Liver (tissue), 3 donors: ENCODE data around the gene THAP9.
"Not testable (repeated sequence)": the region's sequence is repeated elsewhere in the genome, so short reads cannot be mapped to it uniquely, and the experiment has no call there.

Source experiments
- EGR1 ChIP-seq, 2 donors: IDR thresholded peaks; 2 replicates each; pipeline ENCODE4 v1.6.1; 2016 to 2018; ENCODE audit warnings: antibody characterized with exemption in 2 of 2, low read depth in 2 of 2
- GABPA ChIP-seq, 2 donors: IDR thresholded peaks in 1 of 2; conservative IDR thresholded peaks in 1 of 2; 2 replicates each; pipeline ENCODE4 v1.6.1; 2016; ENCODE audit warnings: antibody characterized with exemption in 2 of 2, mild to moderate bottlenecking in 1 of 2, moderate library complexity in 1 of 2
- HNF4A ChIP-seq, 2 donors: conservative IDR thresholded peaks; 2 replicates each; pipeline ENCODE4 v1.6.1; 2016; ENCODE audit warnings: antibody characterized with exemption in 2 of 2, mild to moderate bottlenecking in 2 of 2
- HNF4G ChIP-seq: IDR thresholded peaks from 2 replicates; pipeline ENCODE4 v1.6.1; 2016; ENCODE audit warnings: antibody characterized with exemption
- JUND ChIP-seq, 2 donors: IDR thresholded peaks; 2 replicates each; pipeline ENCODE4 v1.6.1; 2016; ENCODE audit warnings: antibody characterized with exemption in 2 of 2
- NR2F2 ChIP-seq: IDR thresholded peaks from 2 replicates; pipeline ENCODE4 v1.6.1; 2016; ENCODE audit warnings: antibody characterized with exemption
- RAD21 ChIP-seq, 2 donors: IDR thresholded peaks; 2 replicates each; pipeline ENCODE4 v1.6.1; 2016; ENCODE audit warnings: antibody characterized with exemption in 2 of 2, mild to moderate bottlenecking in 2 of 2
- RXRA ChIP-seq, 2 donors: IDR thresholded peaks; 2 replicates each; pipeline ENCODE4 v1.6.1; 2017 to 2018; ENCODE audit warnings: antibody characterized with exemption in 2 of 2, mild to moderate bottlenecking in 1 of 2
- TAF1 ChIP-seq: conservative IDR thresholded peaks from 2 replicates; pipeline ENCODE4 v1.6.1; 2016; ENCODE audit warnings: antibody characterized with exemption, mild to moderate bottlenecking
- YY1 ChIP-seq: IDR thresholded peaks from 2 replicates; pipeline ENCODE4 v1.6.1; 2016; ENCODE audit warnings: antibody characterized with exemption, mild to moderate bottlenecking
- TF ChIP-seq, protein P1 (sequence below): fragments of 150-350 bp; IDR thresholded peaks from 2 replicates; pipeline ENCODE4 v1.5.1; 2017; ENCODE audit warnings: improper control_type of control experiment, low read depth, low read length; ENCODE audit not compliant: missing input control
- TF ChIP-seq, protein P2 (sequence below): IDR thresholded peaks from 2 replicates; pipeline ENCODE4 v1.6.1; 2016; ENCODE audit warnings: antibody characterized with exemption
- TF ChIP-seq, protein P3 (sequence below): IDR thresholded peaks from 2 replicates; pipeline ENCODE4 v1.6.1; 2016; ENCODE audit warnings: antibody characterized with exemption
- donor health status: healthy.
- donor health status: healthy.

DNA sequence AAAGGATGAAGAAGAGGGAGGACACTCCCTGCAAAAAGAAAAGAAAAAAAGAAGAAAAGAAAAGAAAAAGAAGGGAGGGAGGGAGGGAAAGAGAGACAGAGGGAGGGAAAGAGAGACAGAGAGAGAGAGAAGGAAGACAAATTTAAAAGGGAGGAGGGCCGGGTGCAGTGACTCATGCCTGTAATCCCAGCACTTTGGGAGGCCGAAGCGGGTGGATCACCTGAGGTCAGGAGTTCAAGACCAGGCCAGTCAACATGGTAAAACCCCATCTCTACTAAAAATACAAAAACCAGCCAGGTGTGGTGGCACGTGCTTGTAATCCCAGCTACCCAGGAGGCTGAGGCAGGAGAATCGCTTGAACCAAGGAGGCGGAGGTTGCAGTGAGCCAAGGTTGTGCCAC lies 34.5 kb upstream of the THAP9 start:
- TF ChIP-seq HNF4G; EGR1 (IDR thresholded peaks at IDR 0.05; ENCODE audit: low read depth in 2 of 2); YY1; JUND (IDR thresholded peaks at IDR 0.05); NR2F2; RAD21 (IDR thresholded peaks at IDR 0.05); HNF4A (conservative IDR thresholded peaks at IDR 0.05); RXRA (IDR thresholded peaks at IDR 0.05); GABPA (IDR thresholded peaks at IDR 0.05 in 1 of 2, conservative IDR thresholded peaks at IDR 0.05 in 1 of 2); TAF1: not testable (repeated sequence)
- TF ChIP-seq, protein P1, sequence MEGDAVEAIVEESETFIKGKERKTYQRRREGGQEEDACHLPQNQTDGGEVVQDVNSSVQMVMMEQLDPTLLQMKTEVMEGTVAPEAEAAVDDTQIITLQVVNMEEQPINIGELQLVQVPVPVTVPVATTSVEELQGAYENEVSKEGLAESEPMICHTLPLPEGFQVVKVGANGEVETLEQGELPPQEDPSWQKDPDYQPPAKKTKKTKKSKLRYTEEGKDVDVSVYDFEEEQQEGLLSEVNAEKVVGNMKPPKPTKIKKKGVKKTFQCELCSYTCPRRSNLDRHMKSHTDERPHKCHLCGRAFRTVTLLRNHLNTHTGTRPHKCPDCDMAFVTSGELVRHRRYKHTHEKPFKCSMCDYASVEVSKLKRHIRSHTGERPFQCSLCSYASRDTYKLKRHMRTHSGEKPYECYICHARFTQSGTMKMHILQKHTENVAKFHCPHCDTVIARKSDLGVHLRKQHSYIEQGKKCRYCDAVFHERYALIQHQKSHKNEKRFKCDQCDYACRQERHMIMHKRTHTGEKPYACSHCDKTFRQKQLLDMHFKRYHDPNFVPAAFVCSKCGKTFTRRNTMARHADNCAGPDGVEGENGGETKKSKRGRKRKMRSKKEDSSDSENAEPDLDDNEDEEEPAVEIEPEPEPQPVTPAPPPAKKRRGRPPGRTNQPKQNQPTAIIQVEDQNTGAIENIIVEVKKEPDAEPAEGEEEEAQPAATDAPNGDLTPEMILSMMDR = not testable (repeated sequence)
- TF ChIP-seq, protein P2, sequence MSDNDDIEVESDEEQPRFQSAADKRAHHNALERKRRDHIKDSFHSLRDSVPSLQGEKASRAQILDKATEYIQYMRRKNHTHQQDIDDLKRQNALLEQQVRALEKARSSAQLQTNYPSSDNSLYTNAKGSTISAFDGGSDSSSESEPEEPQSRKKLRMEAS = not testable (repeated sequence)
- TF ChIP-seq, protein P3, sequence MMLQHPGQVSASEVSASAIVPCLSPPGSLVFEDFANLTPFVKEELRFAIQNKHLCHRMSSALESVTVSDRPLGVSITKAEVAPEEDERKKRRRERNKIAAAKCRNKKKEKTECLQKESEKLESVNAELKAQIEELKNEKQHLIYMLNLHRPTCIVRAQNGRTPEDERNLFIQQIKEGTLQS = not testable (repeated sequence)
